Vagina (tissue), 2 donors: ENCODE results near the gene OR4P4. TPM values are rescaled to one million over a fixed set of nuclear protein-coding genes. Genes with fewer than 3 reads are reported as not detected.

Experiments used
- DNase-seq, 2 donors: peaks; one replicate each; pipeline ENCODE4 v3.0.0-alpha.2; 2017; ENCODE audit errors: extremely low spot score in 2 of 2
- H3K27ac ChIP-seq: fragments of 200-600 bp; sonication (generic); one replicate; pipeline ENCODE4 v1.5.1; 2019
- H3K27me3 ChIP-seq: fragments of 200-600 bp; sonication (generic); one replicate; pipeline ENCODE4 v1.5.1; 2019
- H3K36me3 ChIP-seq, 2 donors: fragments of 200-600 bp; sonication (generic); one replicate each; pipeline ENCODE4 v1.5.1; 2017 to 2019
- H3K4me1 ChIP-seq: fragments of 200-600 bp; sonication (generic); one replicate; pipeline ENCODE4 v1.5.1; 2019
- H3K4me3 ChIP-seq, 2 donors: fragments of 200-600 bp; sonication (generic); 1 replicate in 1 of 2; 2 replicates in 1 of 2; pipeline ENCODE4 v1.5.1; 2016 to 2019
- H3K9me3 ChIP-seq: fragments of 200-600 bp; sonication (generic); one replicate; pipeline ENCODE4 v1.5.1; 2019
- CTCF ChIP-seq, 3 experiments: fragments of 450-650 bp in 2 of 3; fragments of 200-600 bp in 1 of 3; sonication (generic) in 1 of 3; IDR thresholded peaks; one replicate each; pipeline ENCODE4 v1.5.1; 2017 to 2019; ENCODE audit warnings: antibody characterized with exemption in 3 of 3, mild to moderate bottlenecking in 2 of 3, moderate library complexity in 2 of 3
- POLR2A ChIP-seq, 2 donors: fragments of 450-650 bp; IDR thresholded peaks; one replicate each; pipeline ENCODE4 v1.6.1; 2017; ENCODE audit warnings: antibody characterized with exemption in 2 of 2, mild to moderate bottlenecking in 2 of 2, moderate library complexity in 2 of 2
- POLR2AphosphoS5 ChIP-seq, 2 donors: sonication (generic); formaldehyde crosslinking; IDR thresholded peaks; one replicate each; pipeline ENCODE4 v1.9.0; 2017; ENCODE audit warnings: antibody characterized with exemption in 2 of 2, mild to moderate bottlenecking in 2 of 2, low read depth in 1 of 2; ENCODE audit not compliant: insufficient read depth in 1 of 2
- intact Hi-C: fragments of 100-400 bp; cut with DNase I; formaldehyde crosslinking; loops from one replicate; pipeline ENCODE4 v1.15.1; 2023
- total RNA-seq: library from RNA; depleted of rRNA; stranded (reverse); fragments of >200 nt; gene quantifications from one replicate; pipeline ENCODE4 v1.2.3, GENCODE V29; 2016

Gene OR4P4
- total RNA-seq, 1 donor from 2014 or later, result not detected

- Histone ChIP-seq H3K4me1 (no peaks in the 10 kb centered on the region), H3K27ac (no peak overlapping the region), H3K36me3 (no peaks in the 10 kb centered on the region), H3K27me3 (no peaks in the 10 kb centered on the region), H3K4me3 (no peak overlapping the region), H3K9me3 (no peaks in the 10 kb centered on the region)
- no peak for DNase-seq
- TF ChIP-seq POLR2A (IDR thresholded peaks at IDR 0.05), result no peak
- TF ChIP-seq POLR2AphosphoS5 (IDR thresholded peaks at IDR 0.05; ENCODE audit: insufficient read depth in 1 of 2, low read depth in 1 of 2), result no peak
- TF ChIP-seq CTCF (IDR thresholded peaks at IDR 0.05), result no peak
- intact Hi-C loops, result no loop called here
These were observed 38.9 kb downstream of the OR4P4 start for GRCh38 chr11:55673860-55674259.

Other genes starting within 250 kb of the OR4P4 start
- not detected for gene OR4C15, start 80.6 kb upstream of the OR4P4 start, total RNA-seq
- gene OR4C16, start 63.0 kb upstream of the OR4P4 start, total RNA-seq, result not detected
- gene OR4C11, start 27.5 kb upstream of the OR4P4 start, total RNA-seq, result not detected
- not detected for gene OR4S2, start 13.2 kb downstream of the OR4P4 start, total RNA-seq
- not detected for gene OR4C6, start 27.1 kb downstream of the OR4P4 start, total RNA-seq
- gene OR5D13, start 138.3 kb downstream of the OR4P4 start, total RNA-seq, result not detected
- gene OR5D14, start 160.4 kb downstream of the OR4P4 start, total RNA-seq, result not detected
- not detected for gene OR5L1, start 176.3 kb downstream of the OR4P4 start, total RNA-seq
- gene OR5D18, start 184.5 kb downstream of the OR4P4 start, total RNA-seq, result not detected
- gene OR5L2, start 192.1 kb downstream of the OR4P4 start, total RNA-seq, result not detected
- gene OR5D16, start 203.6 kb downstream of the OR4P4 start, total RNA-seq, result not detected
- not detected for gene TRIM51, start 248.2 kb downstream of the OR4P4 start, total RNA-seq